AG04450 (cell line): Measurements from ENCODE around the gene THAP4. TPM values are rescaled to one million over a fixed set of nuclear protein-coding genes. Genes with fewer than 3 reads are reported as not detected.

Experiments
- CTCF ChIA-PET: fragments of 300-600, 350-600 bp; formaldehyde crosslinking; extraction: SDS; loops from one replicate; lab custom pipeline; 2022; ENCODE audit warnings: antibody characterized with exemption, inconsistent platforms; lab: Charles Lee
- POLR2A ChIA-PET: fragments of 350-600 bp; formaldehyde crosslinking; extraction: SDS; loops from one replicate; lab custom pipeline; 2021; ENCODE audit warnings: antibody characterized with exemption, inconsistent platforms; lab: Yijun Ruan, JAX
- DNase-seq: peaks from one replicate; pipeline ENCODE4 v3.0.0-alpha.2; 2011; ENCODE audit warnings: low read depth, low spot score
- H3K27ac ChIP-seq: one replicate; pipeline ENCODE4 v1.5.1; 2012; ENCODE audit warnings: low read depth, low read length, control low read depth
- H3K27me3 ChIP-seq: one replicate; pipeline ENCODE4 v1.6.0; 2012; ENCODE audit warnings: low read length; ENCODE audit not compliant: control insufficient read depth, insufficient read depth
- H3K4me3 ChIP-seq: 2 replicates; pipeline ENCODE4 v1.5.1; 2011; ENCODE audit warnings: mild to moderate bottlenecking, low read depth, low read length, control low read depth
- H3K9me3 ChIP-seq: 2 replicates; pipeline ENCODE4 v1.5.1; 2012; ENCODE audit warnings: low read length; ENCODE audit not compliant: control insufficient read depth, insufficient read depth
- polyA plus RNA-seq: library from polyadenylated mRNA; depleted of rRNA; stranded (reverse); fragments of >200 nt; gene quantifications from 2 replicates; pipeline ENCODE4 v1.2.3, GENCODE V29; 2011
- TF ChIP-seq, protein P1 (sequence below): IDR thresholded peaks from 2 replicates; pipeline ENCODE4 v1.5.1; 2011; ENCODE audit warnings: low read depth, low read length, control low read depth, inconsistent platforms

Gene THAP4
- polyA plus RNA-seq, 1 experiment: 23.7 TPM

DNA sequence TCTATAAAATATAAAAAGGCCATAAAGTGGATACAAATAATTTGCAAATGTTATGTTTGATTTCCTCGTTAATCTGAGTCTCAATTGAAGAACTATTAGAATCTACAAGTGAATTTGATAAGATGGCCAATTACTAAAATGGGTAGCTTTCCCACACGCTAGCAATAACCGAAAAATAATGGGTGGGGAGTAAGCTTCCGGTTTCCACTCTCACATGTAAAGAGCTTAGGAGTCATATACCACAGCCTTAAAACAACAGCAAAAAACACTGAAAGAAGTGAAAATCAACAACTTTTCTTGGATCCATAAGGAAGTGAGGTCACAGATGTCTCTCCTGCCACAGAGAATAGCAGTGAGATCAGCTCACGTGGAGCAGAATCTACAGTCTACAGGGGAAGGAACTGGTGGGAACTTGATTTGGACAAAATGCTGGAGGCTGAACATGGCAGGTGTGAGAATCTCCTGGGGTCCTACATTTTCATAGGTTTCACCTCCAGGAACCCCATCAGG, 18.6 kb downstream of the THAP4 start:
- TF ChIP-seq, protein P1, sequence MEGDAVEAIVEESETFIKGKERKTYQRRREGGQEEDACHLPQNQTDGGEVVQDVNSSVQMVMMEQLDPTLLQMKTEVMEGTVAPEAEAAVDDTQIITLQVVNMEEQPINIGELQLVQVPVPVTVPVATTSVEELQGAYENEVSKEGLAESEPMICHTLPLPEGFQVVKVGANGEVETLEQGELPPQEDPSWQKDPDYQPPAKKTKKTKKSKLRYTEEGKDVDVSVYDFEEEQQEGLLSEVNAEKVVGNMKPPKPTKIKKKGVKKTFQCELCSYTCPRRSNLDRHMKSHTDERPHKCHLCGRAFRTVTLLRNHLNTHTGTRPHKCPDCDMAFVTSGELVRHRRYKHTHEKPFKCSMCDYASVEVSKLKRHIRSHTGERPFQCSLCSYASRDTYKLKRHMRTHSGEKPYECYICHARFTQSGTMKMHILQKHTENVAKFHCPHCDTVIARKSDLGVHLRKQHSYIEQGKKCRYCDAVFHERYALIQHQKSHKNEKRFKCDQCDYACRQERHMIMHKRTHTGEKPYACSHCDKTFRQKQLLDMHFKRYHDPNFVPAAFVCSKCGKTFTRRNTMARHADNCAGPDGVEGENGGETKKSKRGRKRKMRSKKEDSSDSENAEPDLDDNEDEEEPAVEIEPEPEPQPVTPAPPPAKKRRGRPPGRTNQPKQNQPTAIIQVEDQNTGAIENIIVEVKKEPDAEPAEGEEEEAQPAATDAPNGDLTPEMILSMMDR: no peak
- POLR2A ChIA-PET: no interaction called here
- Histone ChIP-seq H3K4me3 (no peak overlapping the region), H3K9me3 (peaks cover 7% of the 10 kb centered on the region), H3K27me3 (no peaks in the 10 kb centered on the region), H3K27ac (no peak overlapping the region)
- CTCF ChIA-PET: no interaction called here
- DNase-seq: no peak

DNA sequence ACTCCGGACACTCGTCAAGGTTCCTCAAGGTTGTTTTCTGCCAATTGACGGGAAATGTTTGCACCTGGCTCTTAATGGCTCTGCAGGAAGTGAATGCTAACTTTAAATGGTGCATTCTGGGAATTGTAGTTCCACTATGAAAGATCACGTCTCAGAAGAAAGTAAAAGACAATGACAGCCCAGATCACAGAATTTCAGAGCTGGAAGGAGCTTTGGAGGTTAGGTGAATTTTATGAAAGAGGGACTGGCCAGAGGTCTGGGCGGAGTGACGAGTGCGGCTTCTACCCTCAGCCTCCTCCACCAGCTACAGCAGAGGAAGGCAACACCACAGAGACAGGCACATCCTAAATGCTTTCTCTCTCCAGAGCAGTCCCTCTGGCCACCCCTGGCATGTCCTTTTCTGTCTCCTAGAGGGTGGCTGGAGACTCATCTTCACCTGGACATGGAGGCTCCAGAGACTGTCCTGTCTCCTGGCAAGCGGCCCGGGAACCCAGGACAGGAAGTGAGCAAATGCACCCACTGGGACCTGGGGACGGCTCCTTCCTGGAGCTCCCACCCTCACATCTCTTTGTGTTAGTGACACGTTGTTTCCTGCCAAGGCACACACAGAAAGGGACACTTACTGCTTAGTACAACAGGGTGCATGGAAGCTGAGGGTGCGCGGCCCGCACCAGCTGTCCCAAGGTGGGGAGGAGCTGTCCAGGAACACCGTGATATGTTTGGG, 19.4 kb downstream of the THAP4 start:
- ChIA-PET CTCF (no interaction called here), POLR2A (no interaction called here)
- Histone ChIP-seq H3K27me3 (no peaks in the 10 kb centered on the region), H3K4me3 (no peak overlapping the region), H3K9me3 (peaks cover 7% of the 10 kb centered on the region), H3K27ac (no peak overlapping the region)
- TF ChIP-seq, protein P1: no peak
- DNase-seq: no peak

DNA sequence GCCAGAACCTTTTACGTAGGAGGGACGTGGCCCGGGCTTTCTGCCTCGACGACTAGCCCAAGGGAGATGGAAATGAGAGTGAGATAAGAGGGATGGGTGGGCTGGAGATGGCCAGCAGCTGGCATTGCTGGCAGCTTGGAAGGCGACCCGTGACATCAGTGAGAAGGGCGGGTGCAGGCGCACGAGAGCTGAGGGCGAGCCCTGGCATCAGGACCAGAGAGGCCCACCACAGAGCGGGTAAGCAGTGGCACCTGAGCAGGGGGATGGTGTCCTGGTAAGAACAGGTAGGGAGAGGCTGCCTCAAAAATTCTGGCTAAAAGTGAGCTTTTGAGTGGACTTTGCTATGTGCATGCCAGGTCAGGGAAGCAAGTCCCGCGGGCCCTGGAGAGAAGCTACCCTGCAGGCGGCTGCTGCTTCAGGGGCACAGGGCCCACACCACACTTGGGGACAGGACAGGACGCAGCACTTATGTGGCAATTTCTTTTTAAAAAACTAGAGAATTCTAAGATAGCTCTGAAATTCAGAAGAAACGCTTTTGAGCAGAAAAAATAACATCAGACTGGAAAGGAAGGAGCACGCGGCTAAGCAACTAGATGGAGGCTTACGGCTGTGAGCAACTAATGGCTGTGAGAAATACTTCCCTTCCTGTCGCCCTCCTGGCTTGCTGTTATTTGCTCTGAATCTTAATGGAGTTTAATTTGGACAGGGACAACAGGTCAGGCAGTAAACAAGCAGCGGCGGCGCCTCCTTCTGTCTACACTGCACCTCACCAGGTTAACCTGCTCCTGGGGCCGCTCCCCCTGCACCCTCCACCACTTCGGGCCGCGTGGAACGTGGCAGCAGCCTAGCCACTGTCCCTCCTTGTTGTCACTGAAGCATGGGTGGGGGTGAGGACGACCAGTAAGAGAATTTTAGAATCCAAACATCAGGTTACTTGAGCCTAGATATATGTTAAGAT, 20.5 kb downstream of the THAP4 start:
- DNase-seq: no peak
- Histone ChIP-seq H3K27ac (no peak overlapping the region), H3K27me3 (no peaks in the 10 kb centered on the region), H3K9me3 (peaks cover 4% of the 10 kb centered on the region; the same call in 1 of the 2 replicates), H3K4me3 (no peak overlapping the region)
- TF ChIP-seq, protein P1: no peak
- ChIA-PET CTCF (no interaction called here), POLR2A (no interaction called here)

DNA sequence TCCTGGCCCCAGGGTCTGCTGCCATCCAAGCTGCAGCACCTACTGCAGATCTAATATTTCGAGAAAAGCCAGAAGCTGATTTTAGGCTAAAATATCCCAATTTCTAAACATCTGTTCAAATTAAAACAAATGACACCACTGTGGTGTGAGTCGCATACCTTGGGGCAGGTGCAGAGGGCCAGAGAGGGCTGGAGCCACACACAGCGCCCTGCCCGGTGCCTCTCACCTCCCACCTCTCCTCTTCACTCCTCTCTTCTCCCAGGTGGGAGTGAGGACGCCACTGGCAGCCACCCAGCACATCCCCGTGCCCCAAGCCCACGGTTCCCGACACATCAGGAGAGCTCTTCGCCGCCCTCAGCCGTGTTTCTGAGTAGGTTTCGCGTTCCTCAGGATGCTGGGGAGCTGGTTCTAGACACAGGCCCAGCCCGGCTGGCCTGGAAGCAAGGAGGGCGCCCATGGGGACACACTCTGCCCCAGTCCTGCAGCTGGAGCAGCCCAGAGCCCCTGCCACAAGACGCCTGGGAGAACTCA, 21.4 kb downstream of the THAP4 start:
- CTCF ChIA-PET: interaction anchor here (0.6 kb wide), 1 partner anchor 24 kb away, joined by 3 read pairs; no protein-coding TSS in a partner anchor
- TF ChIP-seq, protein P1: no peak
- no peak overlapping the region for H3K4me3 ChIP-seq
- H3K27me3 ChIP-seq: no peaks in the 10 kb centered on the region
- POLR2A ChIA-PET: no interaction called here
- no peak for DNase-seq
- H3K27ac ChIP-seq: no peak overlapping the region
- peaks cover 4% of the 10 kb centered on the region; the same call in 1 of the 2 replicates for H3K9me3 ChIP-seq
